ENCODE measurements around the gene NPNT.
"Not testable (repeated sequence)": the region's sequence is repeated elsewhere in the genome, so short reads cannot be mapped to it uniquely, and the experiment has no call there.

NPNT gene

DNA sequence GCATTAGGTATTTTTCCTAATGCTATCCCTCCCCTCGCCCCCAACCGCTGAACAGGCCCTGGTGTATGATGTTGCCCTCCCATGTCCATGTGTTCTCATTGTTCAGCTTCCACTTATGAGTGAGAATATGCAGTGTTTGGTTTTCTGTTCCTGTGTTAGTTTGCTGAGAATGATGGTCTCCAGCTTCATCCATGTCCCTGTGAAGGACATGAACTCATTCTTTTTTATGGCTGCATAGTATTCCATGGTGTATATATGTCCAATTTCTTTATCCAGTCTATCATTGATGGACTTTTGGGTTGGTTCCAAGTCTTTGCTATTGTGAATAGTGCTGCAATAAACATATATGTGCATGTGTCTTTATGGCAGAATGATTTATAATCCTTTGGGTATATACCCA lies 43.0 kb upstream of the NPNT start:
- H3K18ac ChIP-seq (ENCODE audit: low read length); H3K4ac ChIP-seq (ENCODE audit: low read depth, low read length); H2AK5ac ChIP-seq (ENCODE audit: low read length); H3K27ac ChIP-seq (ENCODE audit: low read depth, low read length); H4K91ac ChIP-seq (ENCODE audit: low read depth, low read length); H3K79me1 ChIP-seq (ENCODE audit: low read length); H2BK5ac ChIP-seq (ENCODE audit: low read depth, low read length, poor library complexity); H4K12ac ChIP-seq (ENCODE audit: low read depth, low read length); H3K4me3 ChIP-seq (ENCODE audit: low read depth, low read length); H3K36me3 ChIP-seq (ENCODE audit: control insufficient read depth in 1 of 2, insufficient read depth in 2 of 2, low read length in 2 of 2); H2BK12ac ChIP-seq (ENCODE audit: low read length); H3K4me2 ChIP-seq (ENCODE audit: low read length); H3K79me2 ChIP-seq (ENCODE audit: control insufficient read depth, insufficient read depth, low read length, poor library complexity); H2BK120ac ChIP-seq (ENCODE audit: insufficient read depth, low read length, poor library complexity); DNase-seq; H3K9ac ChIP-seq (ENCODE audit: low read length); H3K4me1 ChIP-seq (ENCODE audit: control insufficient read depth in 1 of 2, insufficient read depth in 2 of 2, low read length in 2 of 2); H3K9me3 ChIP-seq (ENCODE audit: insufficient read depth, low read depth, low read length); H3K23ac ChIP-seq (ENCODE audit: low read length); H3K14ac ChIP-seq (ENCODE audit: low read length); H2AFZ ChIP-seq (ENCODE audit: insufficient read depth, low read length, poor library complexity); H4K8ac ChIP-seq (ENCODE audit: low read depth, low read length); H3K27me3 ChIP-seq (ENCODE audit: insufficient read depth, low read length): not testable (repeated sequence)
- no CpG with 5 or more reads among the region's 2 CpGs for WGBS (ENCODE audit: extremely low coverage, insufficient coverage, insufficient read length)

DNA sequence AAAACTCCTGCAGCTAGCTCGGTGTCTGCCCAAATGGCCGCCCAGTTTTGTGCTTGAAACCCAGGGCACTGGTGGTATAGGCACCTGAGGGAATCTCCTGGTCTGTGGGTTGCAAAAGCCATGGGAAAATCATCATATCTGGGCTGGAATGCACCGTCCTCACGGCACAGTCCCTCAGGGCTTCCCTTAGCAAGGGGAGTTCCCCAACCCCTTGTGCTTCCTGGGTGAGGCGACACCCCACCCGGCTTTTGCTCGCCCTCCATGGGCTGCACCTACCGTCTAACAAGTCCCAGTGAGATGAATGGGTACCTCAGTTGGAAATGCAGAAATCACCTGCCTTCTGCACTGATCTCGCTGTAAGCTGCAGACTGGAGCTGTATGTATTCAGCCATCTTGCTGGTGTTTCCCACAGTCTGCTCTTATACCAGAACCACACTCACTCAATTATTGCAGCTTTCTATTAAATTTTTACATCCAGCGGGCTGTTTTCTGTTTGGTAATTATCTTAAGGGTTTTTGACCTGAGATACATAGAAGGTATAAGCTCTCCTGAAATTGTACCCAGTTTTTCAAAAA lies 36.7 kb upstream of the NPNT start:
- Histone ChIP-seq H3K4me3 (ENCODE audit: low read depth, low read length) (no peak overlapping the region), H3K4me1 (ENCODE audit: control insufficient read depth in 1 of 2, insufficient read depth in 2 of 2, low read length in 2 of 2) (no peaks in the 10 kb centered on the region), H2AFZ (ENCODE audit: insufficient read depth, low read length, poor library complexity) (no peak overlapping the region), H3K4ac (ENCODE audit: low read depth, low read length) (no peak overlapping the region), H2BK12ac (ENCODE audit: low read length) (no peak overlapping the region), H3K79me1 (ENCODE audit: low read length) (no peaks in the 10 kb centered on the region), H3K14ac (ENCODE audit: low read length) (no peak overlapping the region), H3K4me2 (ENCODE audit: low read length) (no peak overlapping the region), H3K9ac (ENCODE audit: low read length) (no peak overlapping the region), H4K12ac (ENCODE audit: low read depth, low read length) (no peak overlapping the region), H2BK5ac (ENCODE audit: low read depth, low read length, poor library complexity) (no peak overlapping the region), H3K36me3 (ENCODE audit: control insufficient read depth in 1 of 2, insufficient read depth in 2 of 2, low read length in 2 of 2) (no peaks in the 10 kb centered on the region), H3K27ac (ENCODE audit: low read depth, low read length) (no peak overlapping the region), H3K9me3 (ENCODE audit: insufficient read depth, low read depth, low read length) (peaks cover 11% of the 10 kb centered on the region), H3K79me2 (ENCODE audit: control insufficient read depth, insufficient read depth, low read length, poor library complexity) (no peaks in the 10 kb centered on the region), H4K91ac (ENCODE audit: low read depth, low read length) (no peak overlapping the region), H3K18ac (ENCODE audit: low read length) (no peak overlapping the region), H2BK120ac (ENCODE audit: insufficient read depth, low read length, poor library complexity) (no peak overlapping the region), H2AK5ac (ENCODE audit: low read length) (no peak overlapping the region), H3K23ac (ENCODE audit: low read length) (no peak overlapping the region), H4K8ac (ENCODE audit: low read depth, low read length) (no peak overlapping the region), H3K27me3 (ENCODE audit: insufficient read depth, low read length) (no peaks in the 10 kb centered on the region)
- WGBS (ENCODE audit: extremely low coverage, insufficient coverage, insufficient read length), result no CpG with 5 or more reads among the region's 10 CpGs
- no peak for DNase-seq

DNA sequence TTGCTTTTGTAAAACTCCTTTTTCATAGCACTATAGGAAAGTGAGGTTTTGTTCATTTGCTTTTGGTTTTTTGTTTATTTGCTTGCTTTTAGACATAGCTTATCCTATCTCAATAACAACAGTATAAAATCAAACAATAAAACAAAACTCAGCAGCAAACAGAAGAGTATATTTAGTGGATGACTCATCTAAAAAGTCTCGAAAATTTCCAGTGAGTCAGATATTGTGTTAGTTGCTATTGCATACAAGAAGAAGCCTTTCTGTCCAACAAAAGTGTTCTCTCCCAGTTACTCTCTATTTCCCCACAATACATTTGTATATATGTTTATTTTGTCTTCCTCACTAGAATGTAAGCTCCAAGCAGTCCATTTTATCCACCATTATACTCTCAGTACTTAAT lies 36.0 kb upstream of the NPNT start:
- H2BK5ac ChIP-seq (ENCODE audit: low read depth, low read length, poor library complexity), result no peak overlapping the region
- no peak overlapping the region for H3K9ac ChIP-seq (ENCODE audit: low read length)
- H2AFZ ChIP-seq (ENCODE audit: insufficient read depth, low read length, poor library complexity), result no peak overlapping the region
- no peak overlapping the region for H3K4ac ChIP-seq (ENCODE audit: low read depth, low read length)
- H3K23ac ChIP-seq (ENCODE audit: low read length), result no peak overlapping the region
- no peak overlapping the region for H3K18ac ChIP-seq (ENCODE audit: low read length)
- no peak overlapping the region for H3K4me3 ChIP-seq (ENCODE audit: low read depth, low read length)
- no peak overlapping the region for H3K27ac ChIP-seq (ENCODE audit: low read depth, low read length)
- DNase-seq, result peak in 1 of 2 donors; percentile 25
- H3K36me3 ChIP-seq (ENCODE audit: control insufficient read depth in 1 of 2, insufficient read depth in 2 of 2, low read length in 2 of 2), result no peaks in the 10 kb centered on the region
- no peak overlapping the region for H3K4me2 ChIP-seq (ENCODE audit: low read length)
- no peaks in the 10 kb centered on the region for H3K79me2 ChIP-seq (ENCODE audit: control insufficient read depth, insufficient read depth, low read length, poor library complexity)
- no peak overlapping the region for H4K8ac ChIP-seq (ENCODE audit: low read depth, low read length)
- no peaks in the 10 kb centered on the region for H3K79me1 ChIP-seq (ENCODE audit: low read length)
- peaks cover 11% of the 10 kb centered on the region for H3K9me3 ChIP-seq (ENCODE audit: insufficient read depth, low read depth, low read length)
- no peaks in the 10 kb centered on the region for H3K4me1 ChIP-seq (ENCODE audit: control insufficient read depth in 1 of 2, insufficient read depth in 2 of 2, low read length in 2 of 2)
- H2AK5ac ChIP-seq (ENCODE audit: low read length), result no peak overlapping the region
- H4K91ac ChIP-seq (ENCODE audit: low read depth, low read length), result no peak overlapping the region
- no peak overlapping the region for H3K14ac ChIP-seq (ENCODE audit: low read length)
- H2BK120ac ChIP-seq (ENCODE audit: insufficient read depth, low read length, poor library complexity), result no peak overlapping the region
- no CpG with 5 or more reads among the region's 1 CpG for WGBS (ENCODE audit: extremely low coverage, insufficient coverage, insufficient read length)
- no peak overlapping the region for H4K12ac ChIP-seq (ENCODE audit: low read depth, low read length)
- H3K27me3 ChIP-seq (ENCODE audit: insufficient read depth, low read length), result no peaks in the 10 kb centered on the region
- no peak overlapping the region for H2BK12ac ChIP-seq (ENCODE audit: low read length)

DNA sequence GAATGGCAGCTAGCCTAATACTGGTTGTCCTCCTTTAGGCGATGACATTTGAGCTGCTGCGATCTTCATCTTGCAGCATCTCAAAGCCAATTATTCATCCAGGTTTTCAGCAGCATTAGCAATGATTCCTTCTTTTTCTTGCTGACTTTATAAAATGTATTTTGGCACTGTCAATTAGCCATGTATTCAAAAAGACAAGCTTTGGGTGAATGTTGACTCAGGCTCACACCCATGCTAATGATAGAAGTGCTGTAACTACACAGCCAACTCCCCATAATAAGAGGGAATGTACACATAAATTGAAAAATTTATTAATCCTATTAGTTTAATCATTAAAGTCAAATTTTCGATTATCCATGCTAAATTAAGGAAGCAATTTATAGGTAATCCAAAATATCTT lies 24.3 kb upstream of the NPNT start:
- H4K8ac ChIP-seq (ENCODE audit: low read depth, low read length), result no peak overlapping the region
- no peaks in the 10 kb centered on the region for H3K36me3 ChIP-seq (ENCODE audit: control insufficient read depth in 1 of 2, insufficient read depth in 2 of 2, low read length in 2 of 2)
- no peak overlapping the region for H3K4me3 ChIP-seq (ENCODE audit: low read depth, low read length)
- no peak overlapping the region for H2BK12ac ChIP-seq (ENCODE audit: low read length)
- no peak overlapping the region for H2AFZ ChIP-seq (ENCODE audit: insufficient read depth, low read length, poor library complexity)
- H3K4ac ChIP-seq (ENCODE audit: low read depth, low read length), result no peak overlapping the region
- no peak overlapping the region for H3K9ac ChIP-seq (ENCODE audit: low read length)
- H3K79me1 ChIP-seq (ENCODE audit: low read length), result no peaks in the 10 kb centered on the region
- no peak overlapping the region for H2BK120ac ChIP-seq (ENCODE audit: insufficient read depth, low read length, poor library complexity)
- no peak overlapping the region for H3K4me2 ChIP-seq (ENCODE audit: low read length)
- H3K23ac ChIP-seq (ENCODE audit: low read length), result no peak overlapping the region
- no peaks in the 10 kb centered on the region for H3K27me3 ChIP-seq (ENCODE audit: insufficient read depth, low read length)
- H2AK5ac ChIP-seq (ENCODE audit: low read length), result no peak overlapping the region
- no peak overlapping the region for H3K14ac ChIP-seq (ENCODE audit: low read length)
- H2BK5ac ChIP-seq (ENCODE audit: low read depth, low read length, poor library complexity), result no peak overlapping the region
- H3K4me1 ChIP-seq (ENCODE audit: control insufficient read depth in 1 of 2, insufficient read depth in 2 of 2, low read length in 2 of 2), result no peaks in the 10 kb centered on the region
- H3K9me3 ChIP-seq (ENCODE audit: insufficient read depth, low read depth, low read length), result no peaks in the 10 kb centered on the region
- H4K12ac ChIP-seq (ENCODE audit: low read depth, low read length), result no peak overlapping the region
- WGBS (ENCODE audit: extremely low coverage, insufficient coverage, insufficient read length), result no CpG with 5 or more reads among the region's 3 CpGs
- no peaks in the 10 kb centered on the region for H3K79me2 ChIP-seq (ENCODE audit: control insufficient read depth, insufficient read depth, low read length, poor library complexity)
- H4K91ac ChIP-seq (ENCODE audit: low read depth, low read length), result no peak overlapping the region
- no peak overlapping the region for H3K18ac ChIP-seq (ENCODE audit: low read length)
- H3K27ac ChIP-seq (ENCODE audit: low read depth, low read length), result no peak overlapping the region
- DNase-seq, result no peak

Measured in trophoblast cell (in vitro differentiated cells and primary cell).